ENCODE data around the gene KCNJ10. TPM values are rescaled to one million over a fixed set of nuclear protein-coding genes. Genes with fewer than 3 reads are reported as not detected.

The KCNJ10 gene
- total and polyA plus RNA-seq, 2 donors (not counting 3 experiments of a cell fraction or from before 2014, with no cell fraction given) = not detected

DNA sequence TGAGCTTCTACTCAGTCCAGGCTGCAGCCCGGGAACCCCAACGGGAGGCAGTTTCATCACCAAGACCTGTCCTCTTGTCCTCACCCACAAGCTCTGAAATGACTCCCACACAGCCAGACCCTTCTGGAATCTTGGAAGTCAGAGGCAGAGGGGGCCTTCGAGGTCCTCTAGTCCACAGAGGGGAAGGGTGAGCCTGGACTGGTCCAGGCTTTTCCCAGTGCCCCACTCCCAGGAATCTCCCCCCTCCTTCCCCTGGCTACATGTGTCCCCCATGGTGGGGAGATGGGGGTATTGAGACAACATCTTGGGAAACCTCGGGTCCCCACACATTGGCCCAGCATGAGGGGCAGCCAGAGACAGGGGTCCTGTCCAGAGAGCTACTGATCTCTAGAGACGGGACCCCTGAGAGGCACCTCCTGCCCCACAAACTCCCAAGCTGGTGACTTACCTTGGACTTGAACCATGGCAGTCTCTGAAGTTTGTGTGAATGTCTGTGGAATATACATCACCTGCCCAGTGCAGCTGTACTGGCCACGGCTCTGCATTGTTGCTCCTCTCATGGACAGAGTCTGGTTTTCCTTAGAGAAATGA, 96.5 kb downstream of the KCNJ10 start:
- dilution Hi-C loops (cut with MboI; ENCODE audit: extremely low pct_ligation_motif_present, low sequenced_read_pairs) (no loop called here), intact Hi-C loops (cut with micrococcal nuclease) (no loop called here)
- CTCF ChIA-PET = no interaction called here
- Histone ChIP-seq H3K27ac (ENCODE audit: insufficient read depth, low read depth, low read length) (no peak overlapping the region), H3K27me3 (ENCODE audit: control insufficient read depth in 2 of 2, insufficient read depth in 2 of 2, low read length in 2 of 2) (peaks cover 9 to 24% of the 10 kb centered on the region in 2 experiments), H3K4me2 (ENCODE audit: insufficient read depth, low read length) (no peak overlapping the region), H3K4me1 (ENCODE audit: control insufficient read depth, extremely low read depth, insufficient read depth, low read length) (no peaks in the 10 kb centered on the region), H3K79me2 (ENCODE audit: control insufficient read depth, insufficient read depth, low read length) (no peaks in the 10 kb centered on the region), H3K9me1 (replicated peaks; ENCODE audit: control insufficient read depth, extremely low read depth, insufficient read depth, low read length) (no peaks in the 10 kb centered on the region), H2AFZ (ENCODE audit: low read depth, low read length) (no peak overlapping the region), H3K4me3 (replicated peaks in 1 of 3; ENCODE audit: insufficient read depth in 1 of 3, low read depth in 1 of 3, low read length in 3 of 3) (no peak overlapping the region), H3K9ac (replicated peaks; ENCODE audit: extremely low read depth, insufficient read depth, low read length) (no peak overlapping the region), H3K36me3 (ENCODE audit: control insufficient read depth in 2 of 2, extremely low read depth in 1 of 2, insufficient read depth in 2 of 2, low read length in 2 of 2) (no peaks in the 10 kb centered on the region), H4K20me1 (replicated peaks; ENCODE audit: control insufficient read depth, extremely low read depth, insufficient read depth, low read length) (no peaks in the 10 kb centered on the region), H3K9me3 (replicated peaks; ENCODE audit: control insufficient read depth, insufficient read depth, low read length) (no peaks in the 10 kb centered on the region)
- BruUV-seq (replicated peaks) = no TSS peak
- FAIRE-seq = no peak
- POLR2A ChIA-PET = no interaction called here
- TF ChIP-seq JUN (IDR thresholded peaks at IDR 0.05; ENCODE audit: borderline replicate concordance, insufficient read depth, insufficient read length, low read depth) = no peak
- TF ChIP-seq, protein P1, sequence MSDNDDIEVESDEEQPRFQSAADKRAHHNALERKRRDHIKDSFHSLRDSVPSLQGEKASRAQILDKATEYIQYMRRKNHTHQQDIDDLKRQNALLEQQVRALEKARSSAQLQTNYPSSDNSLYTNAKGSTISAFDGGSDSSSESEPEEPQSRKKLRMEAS (IDR thresholded peaks at IDR 0.05; ENCODE audit: insufficient read depth, insufficient read length) = no peak
- no peak for DNase-seq (ENCODE audit: low read depth, low spot score)

DNA sequence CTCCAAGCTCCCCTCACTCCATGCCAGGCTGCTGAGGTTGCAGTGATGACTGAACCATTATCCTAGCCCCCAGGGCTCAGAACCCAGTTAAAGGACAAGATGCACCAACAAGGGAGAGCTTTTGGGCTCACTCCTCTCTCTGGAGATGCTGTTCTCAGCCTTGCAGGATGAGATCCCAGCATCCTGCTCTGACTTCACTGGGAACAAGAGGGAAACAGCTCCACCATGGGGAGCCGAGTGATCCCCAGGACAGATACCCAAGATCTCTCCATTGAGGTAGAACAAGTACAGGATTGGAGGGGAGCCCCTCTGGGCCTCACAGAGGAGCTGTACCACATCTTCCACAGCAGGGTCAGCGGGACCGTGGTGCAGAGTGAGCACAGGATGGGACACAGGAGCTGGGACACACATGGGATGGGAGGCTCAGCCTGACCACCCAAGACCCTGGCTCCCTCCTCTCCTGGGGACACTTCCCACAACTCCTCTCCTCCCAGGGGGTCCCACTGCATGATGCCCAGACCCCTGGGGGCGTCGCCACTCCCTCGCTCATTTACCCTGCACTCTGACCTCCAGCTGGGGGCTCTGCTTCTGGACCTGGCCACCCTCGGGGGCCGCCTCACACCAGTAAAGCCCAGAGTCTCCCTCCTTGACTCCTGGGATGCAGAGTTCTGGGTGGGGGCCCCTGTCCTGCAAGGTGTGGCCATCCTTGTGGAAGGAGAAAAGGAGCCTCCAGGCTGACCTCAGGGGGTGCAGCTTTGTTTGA, 97.3 kb downstream of the KCNJ10 start:
- H3K36me3 ChIP-seq (ENCODE audit: control insufficient read depth in 2 of 2, extremely low read depth in 1 of 2, insufficient read depth in 2 of 2, low read length in 2 of 2) = no peaks in the 10 kb centered on the region
- DNase-seq (ENCODE audit: low read depth, low spot score) = no peak
- no peaks in the 10 kb centered on the region for H3K9me1 ChIP-seq (replicated peaks; ENCODE audit: control insufficient read depth, extremely low read depth, insufficient read depth, low read length)
- H3K9me3 ChIP-seq (replicated peaks; ENCODE audit: control insufficient read depth, insufficient read depth, low read length) = no peaks in the 10 kb centered on the region
- H3K9ac ChIP-seq (replicated peaks; ENCODE audit: extremely low read depth, insufficient read depth, low read length) = no peak overlapping the region
- H3K4me3 ChIP-seq (replicated peaks in 1 of 3; ENCODE audit: insufficient read depth in 1 of 3, low read depth in 1 of 3, low read length in 3 of 3) = no peak overlapping the region
- no peak overlapping the region for H2AFZ ChIP-seq (ENCODE audit: low read depth, low read length)
- ChIA-PET CTCF (interaction anchor here (1.5 kb wide), 1 partner anchor 35 kb away, joined by 7 read pairs; no protein-coding TSS in a partner anchor), POLR2A (no interaction called here)
- TF ChIP-seq POLR2AphosphoS5 (IDR thresholded peaks at IDR 0.05; ENCODE audit: insufficient read depth, low read depth, low read length) (no peak), MYC (IDR thresholded peaks at IDR 0.05; ENCODE audit: low read depth, low read length) (no peak), JUN (IDR thresholded peaks at IDR 0.05; ENCODE audit: borderline replicate concordance, insufficient read depth, insufficient read length, low read depth) (no peak), FOS (IDR thresholded peaks at IDR 0.05; ENCODE audit: borderline replicate concordance, insufficient read depth, low read length) (no peak), POLR2A (IDR thresholded peaks at IDR 0.05; ENCODE audit: low read depth, low read length) (no peak), GATA2 (IDR thresholded peaks at IDR 0.05; ENCODE audit: insufficient read depth, insufficient read length, low read depth, low read length) (no peak), EZH2 (IDR thresholded peaks at IDR 0.05; ENCODE audit: borderline replicate concordance, low read depth, low read length, severe bottlenecking) (no peak)
- TF ChIP-seq, protein P1 (IDR thresholded peaks at IDR 0.05; ENCODE audit: insufficient read depth, insufficient read length) = no peak
- TF ChIP-seq, protein P2, sequence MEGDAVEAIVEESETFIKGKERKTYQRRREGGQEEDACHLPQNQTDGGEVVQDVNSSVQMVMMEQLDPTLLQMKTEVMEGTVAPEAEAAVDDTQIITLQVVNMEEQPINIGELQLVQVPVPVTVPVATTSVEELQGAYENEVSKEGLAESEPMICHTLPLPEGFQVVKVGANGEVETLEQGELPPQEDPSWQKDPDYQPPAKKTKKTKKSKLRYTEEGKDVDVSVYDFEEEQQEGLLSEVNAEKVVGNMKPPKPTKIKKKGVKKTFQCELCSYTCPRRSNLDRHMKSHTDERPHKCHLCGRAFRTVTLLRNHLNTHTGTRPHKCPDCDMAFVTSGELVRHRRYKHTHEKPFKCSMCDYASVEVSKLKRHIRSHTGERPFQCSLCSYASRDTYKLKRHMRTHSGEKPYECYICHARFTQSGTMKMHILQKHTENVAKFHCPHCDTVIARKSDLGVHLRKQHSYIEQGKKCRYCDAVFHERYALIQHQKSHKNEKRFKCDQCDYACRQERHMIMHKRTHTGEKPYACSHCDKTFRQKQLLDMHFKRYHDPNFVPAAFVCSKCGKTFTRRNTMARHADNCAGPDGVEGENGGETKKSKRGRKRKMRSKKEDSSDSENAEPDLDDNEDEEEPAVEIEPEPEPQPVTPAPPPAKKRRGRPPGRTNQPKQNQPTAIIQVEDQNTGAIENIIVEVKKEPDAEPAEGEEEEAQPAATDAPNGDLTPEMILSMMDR (IDR thresholded peaks at IDR 0.05; ENCODE audit: extremely low read depth in 1 of 2, insufficient read depth in 1 of 2, low read depth in 1 of 2, low read length in 2 of 2) = no peak
- H3K79me2 ChIP-seq (ENCODE audit: control insufficient read depth, insufficient read depth, low read length) = no peaks in the 10 kb centered on the region
- no peak overlapping the region for H3K4me2 ChIP-seq (ENCODE audit: insufficient read depth, low read length)
- H3K4me1 ChIP-seq (ENCODE audit: control insufficient read depth, extremely low read depth, insufficient read depth, low read length) = no peaks in the 10 kb centered on the region
- no peaks in the 10 kb centered on the region for H4K20me1 ChIP-seq (replicated peaks; ENCODE audit: control insufficient read depth, extremely low read depth, insufficient read depth, low read length)
- dilution Hi-C loops (cut with MboI; ENCODE audit: extremely low pct_ligation_motif_present, low sequenced_read_pairs) (no loop called here), intact Hi-C loops (cut with micrococcal nuclease) (no loop called here)
- FAIRE-seq = no peak
- no TSS peak for BruUV-seq (replicated peaks)
- H3K27ac ChIP-seq (ENCODE audit: insufficient read depth, low read depth, low read length) = no peak overlapping the region
- peaks cover 9 to 26% of the 10 kb centered on the region in 2 experiments for H3K27me3 ChIP-seq (ENCODE audit: control insufficient read depth in 2 of 2, insufficient read depth in 2 of 2, low read length in 2 of 2)

Data from endothelial cell of umbilical vein (primary cell).